Hematopoietic multipotent progenitor cell treated with erythropoietin and hydrocortisone succinate and interleukin-3 and kit ligand, for 8 days (in vitro differentiated cells): Measurements from ENCODE around the gene PERCC1.
"Not testable (repeated sequence)": the region's sequence is repeated elsewhere in the genome, so short reads cannot be mapped to it uniquely, and the experiment has no call there.

Experiments used
- DNase-seq: peaks from one replicate; pipeline ENCODE4 v3.0.0-alpha.2; 2015

The PERCC1 gene

GRCh38 chr16:1451702-1452392 lies 21.0 kb downstream of the PERCC1 start:
- no peak for DNase-seq

GRCh38 chr16:1452530-1452929 lies 21.7 kb downstream of the PERCC1 start:
- no peak for DNase-seq

GRCh38 chr16:1453316-1453715 lies 22.4 kb downstream of the PERCC1 start:
- no peak for DNase-seq

- DNase-seq: no peak
These were observed 23.7 kb downstream of the PERCC1 start for GRCh38 chr16:1454561-1454960.

- no peak for DNase-seq
These were observed 24.6 kb downstream of the PERCC1 start for GRCh38 chr16:1455190-1456171.

- DNase-seq: no peak
These were observed 26.1 kb downstream of the PERCC1 start for GRCh38 chr16:1456951-1457350.

- DNase-seq: no peak
These were observed 26.8 kb downstream of the PERCC1 start for GRCh38 chr16:1457489-1458245.

GRCh38 chr16:1458336-1458976 lies 27.6 kb downstream of the PERCC1 start:
- no peak for DNase-seq

GRCh38 chr16:1458977-1459341 lies 28.1 kb downstream of the PERCC1 start:
- DNase-seq: no peak

GRCh38 chr16:1459967-1460366 lies 29.1 kb downstream of the PERCC1 start:
- DNase-seq: no peak

- no peak for DNase-seq
These were observed 29.8 kb downstream of the PERCC1 start for GRCh38 chr16:1460602-1461138.

- no peak for DNase-seq
These were observed 30.3 kb downstream of the PERCC1 start for GRCh38 chr16:1461146-1461545.

- no peak for DNase-seq
These were observed 33.5 kb downstream of the PERCC1 start for GRCh38 chr16:1464196-1464893.

- no peak for DNase-seq
These were observed 34.2 kb downstream of the PERCC1 start for GRCh38 chr16:1464894-1465566.

GRCh38 chr16:1465567-1465915 lies 34.7 kb downstream of the PERCC1 start:
- no peak for DNase-seq

GRCh38 chr16:1466054-1466453 lies 35.2 kb downstream of the PERCC1 start:
- no peak for DNase-seq

- no peak for DNase-seq
These were observed 36.2 kb downstream of the PERCC1 start for GRCh38 chr16:1466968-1467521.

GRCh38 chr16:1468426-1468810 lies 37.5 kb downstream of the PERCC1 start:
- DNase-seq: no peak

GRCh38 chr16:1469141-1469540 lies 38.3 kb downstream of the PERCC1 start:
- DNase-seq: not testable (repeated sequence)

- DNase-seq: no peak
These were observed 38.9 kb downstream of the PERCC1 start for GRCh38 chr16:1469693-1470201.
